B cell (primary cell): ENCODE results near the gene ULBP2.

Experiments used
- EZH2 ChIP-seq: IDR thresholded peaks from 2 replicates; pipeline ENCODE4 v1.6.1; 2012; ENCODE audit warnings: borderline replicate concordance, low read depth, mild to moderate bottlenecking, moderate library complexity, low read length; ENCODE audit not compliant: insufficient read depth, poor library complexity, severe bottlenecking
- TF ChIP-seq, protein P1 (sequence below): fragments of 200-600 bp; IDR thresholded peaks from one replicate; pipeline ENCODE4 v1.8.0; 2022; ENCODE audit warnings: antibody characterized with exemption, mild to moderate bottlenecking

GRCh38 chr6:149905371-149905910 is 36.4 kb upstream of the ULBP2 start:
- TF ChIP-seq, protein P1, sequence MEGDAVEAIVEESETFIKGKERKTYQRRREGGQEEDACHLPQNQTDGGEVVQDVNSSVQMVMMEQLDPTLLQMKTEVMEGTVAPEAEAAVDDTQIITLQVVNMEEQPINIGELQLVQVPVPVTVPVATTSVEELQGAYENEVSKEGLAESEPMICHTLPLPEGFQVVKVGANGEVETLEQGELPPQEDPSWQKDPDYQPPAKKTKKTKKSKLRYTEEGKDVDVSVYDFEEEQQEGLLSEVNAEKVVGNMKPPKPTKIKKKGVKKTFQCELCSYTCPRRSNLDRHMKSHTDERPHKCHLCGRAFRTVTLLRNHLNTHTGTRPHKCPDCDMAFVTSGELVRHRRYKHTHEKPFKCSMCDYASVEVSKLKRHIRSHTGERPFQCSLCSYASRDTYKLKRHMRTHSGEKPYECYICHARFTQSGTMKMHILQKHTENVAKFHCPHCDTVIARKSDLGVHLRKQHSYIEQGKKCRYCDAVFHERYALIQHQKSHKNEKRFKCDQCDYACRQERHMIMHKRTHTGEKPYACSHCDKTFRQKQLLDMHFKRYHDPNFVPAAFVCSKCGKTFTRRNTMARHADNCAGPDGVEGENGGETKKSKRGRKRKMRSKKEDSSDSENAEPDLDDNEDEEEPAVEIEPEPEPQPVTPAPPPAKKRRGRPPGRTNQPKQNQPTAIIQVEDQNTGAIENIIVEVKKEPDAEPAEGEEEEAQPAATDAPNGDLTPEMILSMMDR, result no peak
- no peak for TF ChIP-seq EZH2
